SH-SY5Y (cell line): ENCODE measurements around the gene ACVR1B.

Experiments used
- GATA2 ChIP-seq: IDR thresholded peaks from 2 replicates; pipeline ENCODE4 v1.6.1; 2011; ENCODE audit warnings: mild to moderate bottlenecking, low read depth, low read length
- GATA3 ChIP-seq: IDR thresholded peaks from 2 replicates; pipeline ENCODE4 v1.6.1; 2011; ENCODE audit warnings: low read depth, mild to moderate bottlenecking, low read length, moderate library complexity

- TF ChIP-seq GATA3: no peak
- TF ChIP-seq GATA2: no peak
These were observed 69.2 kb downstream of the ACVR1B start for GRCh38 chr12:52020539-52021336.
